ENCODE measurements around the gene THAP5.
A peak's percentile ranks its signal among the peaks of the same experiment; 100 is the strongest.
"Not testable (repeated sequence)": the region's sequence is repeated elsewhere in the genome, so short reads cannot be mapped to it uniquely, and the experiment has no call there.

Gene THAP5

DNA sequence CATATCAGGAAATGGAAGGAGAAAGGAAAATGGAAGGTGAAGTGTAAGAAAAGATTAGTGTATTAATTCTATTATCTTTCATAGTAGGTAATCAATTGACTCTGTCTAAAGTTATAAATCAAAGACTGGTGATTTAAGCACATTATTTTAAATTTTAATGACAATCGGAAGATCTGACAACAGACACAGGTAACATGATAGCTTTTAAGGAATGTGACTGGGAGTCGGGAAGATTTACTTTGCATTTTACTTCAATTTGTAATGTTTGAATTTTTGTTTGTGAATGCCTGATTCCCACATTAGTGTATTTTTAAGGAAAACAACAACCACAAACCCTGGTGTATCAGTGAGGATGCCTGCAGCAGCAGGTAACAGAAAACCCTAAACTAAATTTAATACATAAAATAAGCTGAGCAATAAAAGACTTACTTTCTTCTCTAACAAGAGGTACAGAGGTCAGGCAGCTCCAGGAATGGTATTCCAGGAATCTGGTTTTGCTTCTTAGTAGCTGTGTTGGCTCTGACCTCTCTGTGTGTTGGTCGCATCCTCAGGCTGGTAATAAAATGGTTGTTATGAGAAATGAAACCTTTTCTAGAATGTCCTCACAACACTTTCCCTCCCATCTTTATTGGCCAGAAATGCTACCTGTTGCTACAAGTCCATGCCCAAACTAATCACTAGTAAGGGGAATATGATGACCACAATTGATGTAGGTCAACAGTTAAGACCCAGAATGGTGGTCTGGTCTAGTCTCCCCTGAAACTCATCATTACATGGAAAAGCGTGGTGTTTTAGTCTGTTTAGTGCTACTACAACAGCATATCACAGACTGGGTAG is 12.4 kb upstream of the THAP5 start:
- no peak for DNase-seq

DNA sequence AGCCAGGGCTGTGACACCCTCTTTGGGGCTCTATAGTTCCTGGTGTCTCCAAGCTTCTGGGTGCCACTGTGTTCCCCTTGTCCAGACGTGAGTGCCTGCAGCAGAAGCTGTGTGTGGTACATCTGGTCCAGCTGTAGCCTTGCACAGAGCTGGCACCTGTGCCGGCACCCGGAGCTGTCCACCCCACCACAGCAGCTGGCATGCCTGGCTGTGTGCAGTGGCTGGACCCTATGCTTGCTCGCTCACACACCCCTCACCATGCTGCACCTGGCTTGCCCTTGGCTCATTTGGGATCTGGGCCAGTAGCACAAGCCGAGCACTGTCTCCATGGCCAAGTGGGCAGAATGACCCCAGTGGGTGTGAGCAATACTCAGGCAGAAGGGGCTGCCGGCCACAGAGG is 10.8 kb upstream of the THAP5 start:
- no peak for DNase-seq

DNA sequence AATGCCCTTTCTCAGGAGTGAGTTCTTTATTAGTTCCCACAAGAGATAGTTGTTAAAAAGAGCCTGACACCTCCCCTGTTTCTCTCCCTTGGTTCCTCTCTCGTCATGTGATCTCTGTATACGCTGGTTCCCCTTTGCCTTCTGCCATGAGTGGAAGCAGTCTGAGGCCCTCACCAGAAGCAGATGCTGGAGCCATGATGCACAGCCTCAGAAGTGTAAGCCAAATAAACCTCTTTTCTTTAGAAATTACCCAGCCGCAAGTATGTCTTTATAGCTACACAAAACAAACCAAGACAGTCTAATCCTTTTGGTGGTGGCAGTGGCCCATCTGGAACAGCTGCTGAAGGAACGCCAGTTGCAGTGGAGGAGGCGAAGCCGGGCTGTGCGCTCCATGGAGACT is 9.4 kb upstream of the THAP5 start:
- no peak for DNase-seq

DNA sequence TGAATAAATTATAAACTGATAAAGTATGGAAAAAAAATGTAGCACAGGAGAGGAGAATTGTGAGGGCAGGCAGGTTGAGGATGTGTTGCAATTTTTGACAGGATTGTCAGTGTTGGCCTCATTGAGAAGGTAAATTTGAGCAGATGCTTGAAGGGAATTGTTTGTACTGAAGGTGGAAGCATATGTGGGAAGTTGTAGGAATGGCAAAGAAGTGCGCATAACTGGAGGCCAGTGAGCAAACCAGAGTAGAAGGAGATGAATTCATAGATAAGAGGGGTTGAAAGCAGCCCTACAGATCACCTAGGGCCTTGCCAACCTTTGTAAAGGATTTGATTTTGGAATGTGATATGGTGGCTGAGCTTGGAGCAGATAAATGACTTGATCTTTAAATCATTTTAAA is 6.6 kb upstream of the THAP5 start:
- no peak for DNase-seq

DNA sequence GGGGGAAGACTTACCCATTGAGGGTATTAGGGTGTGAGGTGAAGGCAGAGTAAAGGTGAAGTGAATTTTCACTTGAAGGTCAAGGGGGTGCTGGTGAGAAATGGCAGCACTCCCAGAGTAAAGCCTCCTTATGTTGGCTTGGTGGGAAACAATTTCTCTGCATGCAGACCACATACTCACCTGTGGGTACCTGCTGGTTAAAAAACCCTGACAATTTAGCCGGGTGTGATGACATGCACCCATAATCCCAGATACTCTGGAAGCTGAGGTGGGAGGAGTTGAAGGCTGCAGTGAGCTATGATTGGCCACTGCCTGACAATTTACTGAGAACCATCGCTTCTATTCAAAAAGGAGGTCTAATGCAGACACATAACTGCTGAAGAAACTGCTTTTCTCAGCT is 5.7 kb upstream of the THAP5 start:
- DNase-seq = no peak

DNA sequence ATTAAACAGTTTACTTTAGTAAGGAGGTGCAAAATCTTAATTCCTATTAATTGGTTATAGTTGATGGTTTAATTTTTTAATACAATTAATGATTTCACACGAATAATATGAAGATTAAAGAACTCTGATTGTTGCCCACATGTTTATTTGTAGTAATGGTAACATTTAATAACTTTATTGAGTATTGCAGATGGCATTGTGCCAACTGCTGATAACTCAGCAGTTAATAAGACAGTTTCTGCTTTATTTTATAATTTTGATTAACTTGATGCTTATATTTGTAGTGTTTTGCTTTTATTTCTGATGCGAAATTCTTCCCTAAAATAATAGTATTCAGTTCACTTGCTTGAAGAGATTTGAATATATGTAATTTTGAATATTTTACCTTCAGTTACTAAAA is 3.0 kb upstream of the THAP5 start:
- DNase-seq = no peak

DNA sequence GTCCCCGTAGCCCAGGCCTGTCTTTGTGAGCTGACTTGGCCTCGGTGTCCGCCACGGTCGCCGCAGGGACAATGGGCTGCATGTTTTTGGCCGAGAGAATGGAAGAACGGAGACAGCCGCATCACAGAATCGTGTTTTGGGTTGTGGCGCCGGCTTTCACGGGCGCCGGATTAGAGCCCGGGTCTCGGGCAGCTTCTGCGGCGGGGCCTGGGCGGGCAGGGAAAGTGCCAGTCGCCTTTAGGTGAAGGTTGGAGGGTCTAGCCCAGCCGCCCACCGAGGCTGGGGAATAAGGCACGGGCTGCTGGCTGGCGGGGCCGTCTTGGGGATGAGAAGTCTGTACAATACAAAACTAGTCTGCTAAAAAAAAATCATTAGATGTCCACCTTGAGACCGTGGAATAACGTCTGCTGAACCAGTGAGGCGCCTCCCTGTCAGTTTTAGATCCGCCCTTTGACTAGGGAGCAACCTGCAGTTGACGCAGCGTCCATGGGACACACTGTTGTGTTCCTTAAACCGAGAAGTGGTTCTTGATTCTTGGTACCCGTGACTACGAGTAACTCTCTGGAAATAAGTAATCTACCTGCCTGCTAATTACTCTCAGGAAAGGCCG is 745 bp upstream of the THAP5 start:
- peak; percentile 27 to 29 for DNase-seq

DNA sequence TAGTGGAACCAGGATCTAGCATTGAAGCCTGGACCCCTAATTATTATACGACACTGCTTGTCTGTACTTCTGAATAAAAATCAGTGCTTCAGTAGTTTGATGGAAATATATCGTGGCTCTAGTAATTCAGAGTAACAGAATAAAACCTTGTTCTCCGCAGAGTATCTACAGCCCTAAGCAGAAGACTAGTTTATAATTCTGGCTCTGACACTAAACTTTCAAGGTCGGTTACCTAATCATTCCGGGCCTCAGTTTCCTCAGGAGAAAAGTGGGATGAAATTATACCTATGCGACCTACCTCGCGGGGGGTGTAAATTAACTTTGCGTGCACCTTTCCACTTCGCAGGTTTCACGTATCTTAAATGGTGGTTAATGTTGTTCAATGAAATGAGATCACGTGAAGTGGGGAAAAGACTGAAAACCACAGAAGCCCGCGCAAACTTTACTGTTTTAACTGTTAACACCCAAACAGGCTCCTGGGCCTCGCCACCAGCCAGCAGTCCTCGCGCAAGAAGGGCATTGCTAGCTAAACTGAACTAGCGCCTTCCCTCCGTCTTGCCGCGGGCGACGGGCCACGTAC is 615 bp downstream of the THAP5 start:
- no peak for DNase-seq

DNA sequence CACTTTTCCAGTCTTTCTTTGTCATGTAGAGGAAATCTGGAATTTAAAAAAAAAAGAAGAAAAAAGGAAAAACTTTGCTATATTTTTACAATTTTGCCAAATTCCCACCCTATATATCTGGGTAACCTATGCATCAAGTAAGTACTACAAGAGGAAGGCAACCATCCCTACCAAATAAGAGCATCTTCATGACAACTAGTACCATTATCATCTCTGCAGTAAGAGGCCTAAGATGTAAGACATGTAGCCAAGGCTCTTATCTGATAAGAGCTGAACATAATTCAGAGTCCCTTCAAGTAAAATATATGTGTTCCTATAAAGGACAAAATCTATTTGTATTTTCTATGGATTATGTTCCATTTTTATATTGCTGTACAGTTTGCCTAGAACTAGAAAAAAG is 3.5 kb downstream of the THAP5 start:
- no peak for DNase-seq

DNA sequence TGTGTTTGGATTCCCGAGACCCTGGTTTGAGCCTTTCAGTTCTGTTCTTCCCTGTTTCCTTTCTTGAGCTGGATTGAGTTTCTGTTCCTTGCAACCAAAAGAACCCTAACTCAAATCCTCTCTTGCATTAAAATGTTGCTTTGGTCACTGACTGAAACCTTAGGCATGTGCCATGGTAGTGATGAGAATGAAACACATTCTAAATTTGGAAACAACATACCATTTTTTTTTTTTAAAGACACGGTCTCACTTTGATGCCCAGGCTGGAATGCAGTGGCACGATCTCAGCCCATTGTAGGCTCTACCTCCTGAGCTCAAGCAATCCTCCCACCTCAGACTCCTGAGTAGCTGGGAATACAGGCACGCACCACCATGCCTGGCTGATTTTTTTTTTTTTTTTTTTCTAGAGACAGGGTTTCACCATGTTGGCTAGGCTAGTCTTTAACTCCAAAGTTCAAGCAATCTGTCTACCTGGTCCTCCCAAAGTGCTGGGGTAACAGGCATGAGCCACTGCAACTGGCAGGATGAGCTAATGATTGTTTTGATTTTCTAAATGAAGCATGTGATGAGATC is 8.4 kb downstream of the THAP5 start:
- no peak for DNase-seq

DNA sequence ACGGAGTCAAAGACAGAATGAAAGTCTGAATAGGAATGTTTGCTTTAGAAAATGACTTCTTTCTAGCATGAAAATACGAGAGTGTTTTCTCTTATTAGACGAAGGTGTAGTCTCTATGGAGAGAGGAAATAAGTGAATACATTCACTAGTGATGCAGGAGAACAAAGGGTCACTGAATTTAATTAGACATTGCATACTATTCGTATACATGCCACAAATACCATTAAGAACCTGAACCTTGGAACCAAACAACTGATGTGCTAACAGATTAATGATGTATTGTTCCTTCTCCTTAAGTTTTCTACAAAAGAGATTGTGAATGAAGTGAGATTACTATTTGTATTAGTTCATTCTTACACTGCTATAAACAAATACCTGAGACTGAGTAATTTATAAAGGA is 10.3 kb downstream of the THAP5 start:
- DNase-seq = no peak

DNA sequence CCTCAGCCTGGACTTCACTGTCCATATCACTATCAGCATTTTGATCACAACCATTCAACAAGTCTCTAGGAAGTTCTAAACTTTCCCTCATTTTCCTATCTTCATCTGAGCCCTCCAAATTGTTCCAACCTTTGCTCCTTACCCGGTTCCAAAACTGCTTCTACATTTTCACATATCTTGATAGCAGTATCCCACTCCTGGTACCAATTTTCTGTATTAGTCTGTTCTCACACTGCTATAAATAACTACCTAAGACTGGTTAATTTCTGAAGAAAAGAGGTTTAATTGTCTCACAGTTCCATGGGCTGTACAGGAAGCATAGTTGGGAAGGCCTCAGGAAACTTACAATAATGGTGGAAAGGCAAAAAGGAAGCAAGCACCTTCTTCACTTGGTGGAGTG is 11.9 kb downstream of the THAP5 start:
- no peak for DNase-seq

DNA sequence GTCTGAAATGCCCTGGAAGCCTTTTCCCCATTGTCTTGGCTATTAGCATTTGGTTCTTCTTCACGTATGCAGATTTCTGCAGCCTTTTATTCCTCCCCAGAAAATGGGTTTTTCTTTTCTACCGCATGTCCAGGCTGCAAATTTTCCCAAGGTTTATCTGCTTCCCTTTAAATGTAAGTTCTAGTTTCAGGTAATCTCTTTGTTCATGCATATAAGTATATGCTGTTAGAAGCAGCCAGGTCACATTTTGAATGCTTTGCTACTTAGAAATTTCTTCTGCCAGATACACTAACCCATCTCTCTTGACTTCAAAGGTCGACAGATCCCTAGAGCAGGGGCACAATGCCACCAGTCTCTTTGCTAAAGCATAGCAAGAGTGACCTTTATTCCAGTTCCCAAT is 12.3 kb downstream of the THAP5 start:
- no peak for DNase-seq

DNA sequence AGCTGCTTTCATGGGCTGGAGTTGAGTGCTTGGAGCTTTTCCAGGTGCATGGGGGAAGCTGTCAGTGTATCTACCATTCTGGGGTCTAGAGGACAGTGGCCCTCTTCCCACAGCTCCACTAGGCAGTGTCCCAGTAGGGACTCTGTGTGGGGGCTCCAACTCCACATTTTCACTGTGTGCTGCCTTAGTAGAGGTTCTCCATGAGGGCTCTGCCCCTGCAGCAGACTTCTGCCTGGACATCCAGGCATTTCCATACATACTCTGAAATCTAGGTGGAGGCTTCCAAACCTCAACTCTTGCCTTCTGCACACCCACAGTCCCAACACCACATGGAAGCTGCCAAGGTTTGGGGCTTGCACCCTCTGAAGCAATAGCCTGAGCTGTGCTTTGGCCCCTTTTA is 12.8 kb downstream of the THAP5 start:
- not testable (repeated sequence) for DNase-seq

DNA sequence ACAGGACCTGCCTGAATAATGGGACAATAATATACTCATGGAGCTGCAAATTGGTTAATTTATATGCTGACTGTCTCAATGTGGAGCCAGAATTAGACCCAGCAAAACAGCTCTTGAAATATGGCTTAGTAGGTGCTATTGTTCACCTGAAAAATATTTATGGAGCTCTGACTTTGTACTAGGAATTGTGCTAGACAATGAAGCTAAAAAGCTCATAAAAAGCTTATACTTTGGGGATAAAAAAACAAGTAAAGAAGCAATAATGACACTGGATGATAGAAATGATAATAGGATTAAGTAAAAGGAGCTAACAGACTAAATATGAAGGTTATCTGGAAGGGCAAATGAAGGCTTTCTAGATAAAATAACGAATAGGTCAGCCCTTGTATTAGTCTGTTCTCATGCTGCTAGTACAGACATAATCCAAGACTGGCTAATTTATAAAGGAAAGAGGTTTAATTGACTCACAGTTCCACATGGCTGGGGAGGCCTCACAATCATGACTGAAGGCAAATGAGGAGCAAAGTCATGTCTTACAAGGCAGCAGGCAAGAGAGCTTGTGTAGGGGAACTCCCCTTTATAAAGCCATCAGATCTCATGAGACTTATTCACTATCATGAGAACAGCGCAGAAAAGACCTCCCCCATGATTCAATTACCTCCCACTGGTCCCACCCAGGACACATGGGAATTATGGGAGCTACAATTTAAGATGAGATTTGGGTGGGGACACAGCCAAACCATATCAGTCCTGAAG is 21.2 kb downstream of the THAP5 start:
- DNase-seq = not testable (repeated sequence)

DNA sequence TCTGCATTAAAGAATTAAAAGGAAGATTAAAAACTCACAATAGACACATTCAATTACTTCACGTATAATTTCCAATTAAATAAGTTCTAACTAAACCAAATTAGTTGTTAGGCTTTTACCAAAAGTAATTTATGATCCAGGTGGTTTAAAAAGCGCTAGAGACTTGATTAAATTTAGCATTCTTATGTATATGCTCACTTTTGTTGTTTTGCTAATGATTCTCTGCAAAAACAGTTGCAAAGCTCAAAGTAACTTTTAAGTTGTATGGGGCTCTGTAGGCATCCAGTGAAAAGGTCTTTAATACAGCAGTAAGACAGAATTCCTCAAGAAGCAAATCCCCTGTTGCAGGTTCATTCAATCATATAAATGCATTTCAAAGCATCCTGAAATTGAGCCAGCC is 28.0 kb downstream of the THAP5 start:
- no peak for DNase-seq

DNA sequence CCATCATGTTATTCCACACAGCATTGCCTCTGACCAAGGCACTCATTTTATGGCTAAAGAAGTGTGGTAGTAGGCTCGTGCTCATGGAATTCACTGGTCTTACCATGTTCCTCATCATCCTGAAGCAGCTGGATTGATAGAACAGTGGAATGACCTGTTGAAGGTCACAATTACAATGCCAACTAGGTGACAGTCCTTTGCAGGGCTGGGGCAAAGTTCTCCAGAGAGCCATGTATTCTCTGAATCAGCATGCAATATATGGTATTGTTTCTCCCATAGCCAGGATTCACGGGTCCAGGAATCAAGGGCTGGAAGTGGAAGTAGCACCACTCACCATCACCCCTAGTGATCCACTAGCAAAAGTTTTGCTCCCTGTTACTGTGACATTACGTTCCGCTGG is 30.8 kb downstream of the THAP5 start:
- DNase-seq = not testable (repeated sequence)

DNA sequence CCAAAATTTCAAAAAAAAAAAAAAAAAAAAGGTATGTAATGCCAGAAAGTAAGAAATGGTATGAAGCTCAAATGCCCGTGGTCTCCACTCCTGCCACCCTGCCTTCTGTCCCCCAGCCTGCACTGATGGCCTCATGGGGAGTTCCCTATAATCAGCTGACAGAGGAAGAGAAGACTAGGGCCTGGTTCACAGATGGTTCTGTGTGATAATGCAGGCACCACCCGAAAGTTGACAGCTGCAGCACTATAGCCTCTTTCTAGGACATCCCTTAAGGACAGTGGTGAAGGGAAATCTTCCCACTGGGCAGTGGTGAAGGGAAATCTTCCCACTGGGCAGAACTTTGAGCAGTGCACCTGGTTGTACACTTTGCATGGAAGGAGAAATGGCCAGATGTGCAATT is 31.3 kb downstream of the THAP5 start:
- not testable (repeated sequence) for DNase-seq

DNA sequence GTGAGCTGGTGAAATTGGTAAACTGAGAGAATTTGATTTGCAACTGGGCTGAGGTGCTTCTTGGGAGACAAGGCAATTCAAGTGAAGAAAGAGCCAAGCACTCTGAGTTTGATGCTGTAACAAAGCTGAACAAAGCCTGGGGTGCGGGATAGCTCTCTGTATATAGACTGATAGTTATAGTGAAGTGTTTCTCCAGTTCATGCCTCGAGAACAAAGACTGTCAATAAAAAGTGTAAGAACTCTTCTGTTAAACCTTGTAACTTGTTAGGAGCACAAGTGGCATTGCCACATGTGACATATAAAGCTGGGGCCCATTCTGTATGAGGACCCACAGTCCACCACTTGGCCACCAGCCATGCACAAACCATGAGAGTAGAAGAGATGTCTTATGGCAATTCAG is 32.3 kb downstream of the THAP5 start:
- DNase-seq = no peak

DNA sequence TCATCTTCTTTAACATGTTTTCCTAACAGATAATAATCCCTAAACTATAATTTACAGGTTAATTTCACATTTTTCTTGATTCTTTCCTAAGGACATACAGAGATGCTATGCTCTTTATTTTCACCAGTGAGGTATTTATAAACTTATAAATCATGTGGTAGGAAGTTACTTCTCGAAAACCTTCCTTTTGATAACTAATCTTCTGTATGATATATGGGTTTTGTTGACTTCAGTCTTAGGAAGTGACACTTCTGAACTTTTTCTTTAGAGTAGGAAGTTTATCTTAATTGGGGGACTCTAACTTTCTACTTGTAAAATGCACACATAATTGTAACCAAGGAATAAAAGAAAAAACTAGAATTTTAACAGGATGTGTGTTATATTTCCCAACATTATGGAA is 33.8 kb downstream of the THAP5 start:
- no peak for DNase-seq

DNA sequence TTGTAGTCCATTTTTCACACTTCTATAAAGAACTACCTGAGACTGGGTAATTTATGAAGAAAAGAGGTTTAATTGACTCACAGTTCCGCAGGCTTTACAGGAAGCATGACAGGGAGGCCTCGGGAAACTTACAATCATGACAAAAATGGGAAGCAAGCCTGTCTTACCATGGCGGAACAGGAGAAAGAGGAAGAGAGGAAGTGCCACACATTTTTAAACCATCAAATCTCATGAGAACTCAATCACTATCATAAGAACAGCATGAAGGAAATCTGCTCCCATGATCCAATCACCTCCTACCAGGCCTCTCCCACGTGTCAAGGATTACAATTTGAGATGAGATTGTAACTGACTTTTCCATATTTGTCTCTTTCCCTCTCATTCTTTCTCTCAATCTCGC is 34.2 kb downstream of the THAP5 start:
- DNase-seq = no peak

DNA sequence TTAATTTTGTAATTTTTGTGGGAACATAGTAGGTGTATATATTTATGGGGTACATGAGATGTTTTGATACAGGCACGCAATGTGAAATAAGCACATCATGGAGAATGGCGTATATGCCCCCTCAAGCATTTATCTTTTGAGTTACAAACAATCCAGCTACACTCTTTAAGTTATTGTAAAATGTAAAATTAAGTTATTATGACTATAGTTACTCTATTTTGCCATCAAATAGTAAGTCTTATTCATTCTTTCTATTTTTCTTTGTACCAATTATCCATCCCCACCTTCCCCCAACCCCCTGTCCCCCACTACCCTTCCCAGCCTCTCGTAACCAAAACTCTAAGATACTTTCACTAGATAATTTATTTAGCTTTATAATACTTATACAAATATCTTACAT is 35.8 kb downstream of the THAP5 start:
- no peak for DNase-seq

DNA sequence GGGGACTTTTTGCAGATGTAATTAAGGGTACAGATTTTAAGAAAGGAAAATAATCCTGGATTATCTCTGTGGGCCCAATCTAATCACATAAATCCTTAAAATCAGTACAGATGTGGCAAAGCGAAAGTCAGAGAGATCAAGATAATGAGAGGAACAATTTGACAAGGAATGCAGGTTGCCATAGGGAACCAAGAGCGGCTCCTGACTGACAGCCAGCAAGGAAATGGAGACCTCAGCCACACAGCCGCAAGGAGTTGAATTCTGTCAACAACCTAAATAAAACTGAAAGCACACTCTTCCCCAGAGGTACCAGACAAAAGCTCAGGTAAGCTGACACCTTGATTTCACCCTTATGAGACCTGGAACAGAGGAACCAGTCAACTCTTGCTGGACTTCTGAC is 40.2 kb downstream of the THAP5 start:
- no peak for DNase-seq
